B cell (primary cell): ENCODE results near the gene NAV1. TPM values are rescaled to one million over a fixed set of nuclear protein-coding genes. Genes with fewer than 3 reads are reported as not detected.

Source experiments
- ATAC-seq: fragments of 200-7000 bp; cut with Tn5 transposase; one replicate; pipeline ENCODE4 v1.10.0; 2021; ENCODE audit warnings: low read depth, mild to moderate bottlenecking, moderate number of reproducible peaks, moderate library complexity
- CTCF ChIA-PET: fragments of 350-600 bp; sonication (Branson Sonifier 250); formaldehyde crosslinking; loops from one replicate; lab custom pipeline; 2021; ENCODE audit warnings: antibody characterized with exemption, inconsistent platforms; lab: Charles Lee
- POLR2A ChIA-PET: fragments of 350-600 bp; sonication (Branson Sonifier 250); formaldehyde crosslinking; loops from one replicate; lab custom pipeline; 2021; ENCODE audit warnings: antibody characterized with exemption; lab: Charles Lee
- DNase-seq: peaks from one replicate; pipeline ENCODE4 v3.0.0; 2013
- H2AFZ ChIP-seq: 2 replicates; pipeline ENCODE4 v1.6.1; 2012; ENCODE audit warnings: mild to moderate bottlenecking, low read depth, low read length; ENCODE audit not compliant: insufficient read depth, poor library complexity, severe bottlenecking
- H3K27ac ChIP-seq, 2 donors: 1 replicate in 1 of 2; 2 replicates in 1 of 2; pipeline ENCODE4 v1.5.1; 2012 to 2013; ENCODE audit warnings: low read length in 2 of 2, mild to moderate bottlenecking in 2 of 2, moderate library complexity in 1 of 2
- H3K27me3 ChIP-seq, 4 experiments: fragments of 200-600 bp in 1 of 4; sonication (generic) in 1 of 4; replicated peaks in 1 of 4; 1 replicate in 2 of 4; 2 replicates in 2 of 4; pipeline versions ENCODE4 v1.6.1 to v1.7.0; 2013 to 2016; ENCODE audit warnings: low read length in 3 of 4, mild to moderate bottlenecking in 2 of 4, mixed read lengths in 1 of 4, moderate library complexity in 1 of 4; ENCODE audit not compliant: insufficient read depth in 4 of 4, control insufficient read depth in 3 of 4; ENCODE audit errors: control extremely low read depth in 1 of 4
- H3K36me3 ChIP-seq, 2 experiments: replicated peaks in 1 of 2; 1 replicate in 1 of 2; 2 replicates in 1 of 2; pipeline versions ENCODE4 v1.6.1 to v1.7.1; 2013; ENCODE audit warnings: low read length in 1 of 2; ENCODE audit not compliant: insufficient read depth in 2 of 2, control insufficient read depth in 1 of 2; ENCODE audit errors: control extremely low read depth in 1 of 2, extremely low read depth in 1 of 2
- H3K4me1 ChIP-seq, 2 donors: fragments of 200-600 bp in 1 of 2; sonication (generic) in 1 of 2; 1 replicate in 1 of 2; 2 replicates in 1 of 2; pipeline versions ENCODE4 v1.5.1 to v1.6.1; 2013 to 2017; ENCODE audit warnings: low read length in 2 of 2; ENCODE audit not compliant: control insufficient read depth in 2 of 2, insufficient read depth in 2 of 2
- H3K4me2 ChIP-seq: replicated peaks from 2 replicates; pipeline ENCODE3; 2012; ENCODE audit warnings: mild to moderate bottlenecking, low read depth, low read length; ENCODE audit not compliant: poor library complexity, severe bottlenecking
- H3K4me3 ChIP-seq, 5 experiments: fragments of 200-600 bp in 1 of 5; sonication (generic) in 1 of 5; 1 replicate in 3 of 5; 2 replicates in 2 of 5; pipeline versions ENCODE4 v1.5.1 to v1.7.0; 2011 to 2016; ENCODE audit warnings: low read length in 4 of 5, mild to moderate bottlenecking in 4 of 5, low read depth in 2 of 5, control low read depth in 1 of 5, moderate library complexity in 1 of 5; ENCODE audit not compliant: insufficient read depth in 1 of 5; ENCODE audit errors: control extremely low read depth in 1 of 5, extremely low read depth in 1 of 5
- H3K79me2 ChIP-seq: fragments of 200-600 bp; sonication (generic); one replicate; pipeline ENCODE4 v1.6.0; 2016; ENCODE audit warnings: low read length; ENCODE audit not compliant: control insufficient read depth, insufficient read depth
- H3K9ac ChIP-seq: fragments of 200-600 bp; sonication (generic); 2 replicates; pipeline ENCODE4 v1.6.1; 2017; ENCODE audit warnings: mild to moderate bottlenecking, low read length, moderate library complexity
- H3K9me3 ChIP-seq, 3 donors: one replicate each; pipeline versions ENCODE4 v1.6.1 to v1.7.1; 2013; ENCODE audit warnings: low read length in 2 of 3; ENCODE audit not compliant: control insufficient read depth in 2 of 3, insufficient read depth in 1 of 3; ENCODE audit errors: control extremely low read depth in 1 of 3
- H4K20me1 ChIP-seq: 2 replicates; pipeline ENCODE4 v1.6.0; 2012; ENCODE audit warnings: mild to moderate bottlenecking, low read length; ENCODE audit not compliant: insufficient read depth, control insufficient read depth, poor library complexity, severe bottlenecking
- H3K27ac Mint-ChIP-seq: one replicate; pipeline ENCODE4 v1.8.0; 2021; ENCODE audit warnings: mixed read lengths
- H3K27me3 Mint-ChIP-seq: one replicate; pipeline ENCODE4 v1.8.0; 2021; ENCODE audit warnings: mixed read lengths
- H3K4me1 Mint-ChIP-seq: one replicate; pipeline ENCODE4 v1.8.0; 2021; ENCODE audit warnings: mixed read lengths
- H3K4me3 Mint-ChIP-seq: one replicate; pipeline ENCODE4 v1.8.0; 2021; ENCODE audit warnings: mixed read lengths
- H3K9me3 Mint-ChIP-seq: one replicate; pipeline ENCODE4 v1.8.0; 2022; ENCODE audit warnings: mixed read lengths; ENCODE audit not compliant: insufficient read depth
- EZH2 ChIP-seq: IDR thresholded peaks from 2 replicates; pipeline ENCODE4 v1.6.1; 2012; ENCODE audit warnings: borderline replicate concordance, low read depth, mild to moderate bottlenecking, moderate library complexity, low read length; ENCODE audit not compliant: insufficient read depth, poor library complexity, severe bottlenecking
- WGBS: methylation state at CpG from one replicate; pipeline ENCODE4 v1.1.5; 2013; ENCODE audit warnings: missing lambda C conversion rate; ENCODE audit not compliant: insufficient coverage; 5-methylcytosine and 5-hydroxymethylcytosine counted together
- intact Hi-C: fragments of 100-400 bp; cut with micrococcal nuclease; formaldehyde crosslinking; loops from one replicate; pipeline ENCODE4 v1.10.0; 2022
- polyA plus RNA-seq: library from polyadenylated mRNA; depleted of rRNA; stranded (reverse); fragments of >200 nt; gene quantifications from 2 replicates; pipeline ENCODE4 v1.2.3, GENCODE V29; 2012
- total RNA-seq, 2 donors: library from RNA; stranded (reverse); fragments of 120-200 nt in 1 of 2; gene quantifications; 1 replicate in 1 of 2; 2 replicates in 1 of 2; pipeline versions ENCODE4 v1.2.3 to v1.2.4, GENCODE V29; 2013 to 2022
- TF ChIP-seq, protein P1 (sequence below): fragments of 200-600 bp; IDR thresholded peaks from one replicate; pipeline ENCODE4 v1.8.0; 2022; ENCODE audit warnings: antibody characterized with exemption, mild to moderate bottlenecking

Gene NAV1
- total and polyA plus RNA-seq, 2 donors (not counting 1 experiment from before 2014, with no cell fraction given): 1.5 to 4.3 TPM

- Histone ChIP-seq H2AFZ (no peak overlapping the region), H3K79me2 (peaks cover 4% of the 10 kb centered on the region), H3K9ac (no peak overlapping the region), H3K4me2 (no peak overlapping the region), H3K27me3 (no peaks in the 10 kb centered on the region), H4K20me1 (no peaks in the 10 kb centered on the region), H3K4me1 (no peaks in the 10 kb centered on the region), H3K4me3 (no peak overlapping the region), H3K27ac (no peak overlapping the region), H3K9me3 (peaks cover 0 to 17% (median 0%) of the 10 kb centered on the region in 3 donors), H3K36me3 (peaks cover 0 to 21% of the 10 kb centered on the region in 2 experiments)
- no peak for DNase-seq
- H3K9me3 Mint-ChIP-seq: no peaks in the 10 kb centered on the region
- no peak for TF ChIP-seq EZH2
- TF ChIP-seq, protein P1, sequence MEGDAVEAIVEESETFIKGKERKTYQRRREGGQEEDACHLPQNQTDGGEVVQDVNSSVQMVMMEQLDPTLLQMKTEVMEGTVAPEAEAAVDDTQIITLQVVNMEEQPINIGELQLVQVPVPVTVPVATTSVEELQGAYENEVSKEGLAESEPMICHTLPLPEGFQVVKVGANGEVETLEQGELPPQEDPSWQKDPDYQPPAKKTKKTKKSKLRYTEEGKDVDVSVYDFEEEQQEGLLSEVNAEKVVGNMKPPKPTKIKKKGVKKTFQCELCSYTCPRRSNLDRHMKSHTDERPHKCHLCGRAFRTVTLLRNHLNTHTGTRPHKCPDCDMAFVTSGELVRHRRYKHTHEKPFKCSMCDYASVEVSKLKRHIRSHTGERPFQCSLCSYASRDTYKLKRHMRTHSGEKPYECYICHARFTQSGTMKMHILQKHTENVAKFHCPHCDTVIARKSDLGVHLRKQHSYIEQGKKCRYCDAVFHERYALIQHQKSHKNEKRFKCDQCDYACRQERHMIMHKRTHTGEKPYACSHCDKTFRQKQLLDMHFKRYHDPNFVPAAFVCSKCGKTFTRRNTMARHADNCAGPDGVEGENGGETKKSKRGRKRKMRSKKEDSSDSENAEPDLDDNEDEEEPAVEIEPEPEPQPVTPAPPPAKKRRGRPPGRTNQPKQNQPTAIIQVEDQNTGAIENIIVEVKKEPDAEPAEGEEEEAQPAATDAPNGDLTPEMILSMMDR: no peak
- intact Hi-C loops: no loop called here
- H3K4me1 Mint-ChIP-seq: peaks cover 8% of the 10 kb centered on the region
- CTCF ChIA-PET: interaction anchor here (4.7 to 6.1 kb wide), 2 partner anchors 19 kb away, joined by 28 to 46 read pairs; no protein-coding TSS in a partner anchor
- H3K27me3 Mint-ChIP-seq: no peaks in the 10 kb centered on the region
- no peak for ATAC-seq
- POLR2A ChIA-PET: no interaction called here
- no peak overlapping the region for H3K27ac Mint-ChIP-seq
- no peak overlapping the region for H3K4me3 Mint-ChIP-seq
- WGBS: 76% methylated on average over 12 of the region's 15 CpGs
Observed at GRCh38 chr1:201493757-201494617, 44.9 kb upstream of the NAV1 start.
